Measurements from ENCODE around the gene SH3PXD2A.
"Not testable (repeated sequence)": the region's sequence is repeated elsewhere in the genome, so short reads cannot be mapped to it uniquely, and the experiment has no call there.

The SH3PXD2A gene

DNA sequence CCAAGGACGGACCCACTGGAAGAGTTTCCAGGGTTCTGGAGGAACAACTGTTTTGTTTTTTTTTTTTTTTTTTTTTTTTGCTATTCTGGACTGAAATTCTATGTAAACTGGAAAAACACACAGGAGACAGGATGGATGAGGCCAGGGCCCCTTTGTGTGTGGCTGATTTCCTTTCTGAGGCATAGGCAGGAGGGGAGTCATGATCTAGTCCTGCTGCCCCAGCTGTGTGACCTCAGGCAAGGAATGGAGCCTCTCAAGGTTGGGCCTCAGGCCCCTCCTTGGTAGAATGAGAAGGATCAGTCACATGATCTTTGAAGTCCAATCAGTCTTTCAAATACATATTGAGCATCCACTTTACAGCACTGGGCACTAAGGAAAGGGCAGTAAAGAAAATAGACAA is 87.6 kb downstream of the SH3PXD2A start:
- no peak for DNase-seq (ENCODE audit: low read depth)

GRCh38 chr10:103766751-103767505 is 88.4 kb downstream of the SH3PXD2A start:
- DNase-seq (ENCODE audit: low read depth), result no peak

DNA sequence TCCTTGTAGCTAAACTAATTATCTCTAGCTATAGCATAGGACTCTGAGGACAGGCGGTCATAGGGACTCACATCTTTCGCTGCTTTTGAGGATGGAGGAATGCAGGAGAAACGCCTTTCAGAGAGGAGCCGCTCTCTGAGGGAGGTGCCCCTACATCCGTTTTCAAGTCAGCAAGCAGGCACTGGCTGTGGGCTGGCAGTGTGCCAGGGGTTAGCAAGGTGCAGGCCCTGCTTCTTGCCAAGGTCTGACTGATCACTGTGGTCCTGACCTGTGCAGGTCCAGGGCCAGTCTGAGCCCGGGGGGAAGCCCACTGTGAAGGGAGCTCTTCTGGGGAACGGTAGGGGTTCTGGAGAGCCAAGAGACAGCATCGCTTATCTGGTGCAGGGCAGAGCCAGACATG is 89.4 kb downstream of the SH3PXD2A start:
- DNase-seq (ENCODE audit: low read depth), result no peak

GRCh38 chr10:103765168-103765567 is 90.2 kb downstream of the SH3PXD2A start:
- DNase-seq (ENCODE audit: low read depth), result no peak

GRCh38 chr10:103764296-103765088 is 90.9 kb downstream of the SH3PXD2A start:
- DNase-seq (ENCODE audit: low read depth), result no peak

- no peak for DNase-seq (ENCODE audit: low read depth)
Observed at GRCh38 chr10:103763374-103764202, 91.8 kb downstream of the SH3PXD2A start.

DNA sequence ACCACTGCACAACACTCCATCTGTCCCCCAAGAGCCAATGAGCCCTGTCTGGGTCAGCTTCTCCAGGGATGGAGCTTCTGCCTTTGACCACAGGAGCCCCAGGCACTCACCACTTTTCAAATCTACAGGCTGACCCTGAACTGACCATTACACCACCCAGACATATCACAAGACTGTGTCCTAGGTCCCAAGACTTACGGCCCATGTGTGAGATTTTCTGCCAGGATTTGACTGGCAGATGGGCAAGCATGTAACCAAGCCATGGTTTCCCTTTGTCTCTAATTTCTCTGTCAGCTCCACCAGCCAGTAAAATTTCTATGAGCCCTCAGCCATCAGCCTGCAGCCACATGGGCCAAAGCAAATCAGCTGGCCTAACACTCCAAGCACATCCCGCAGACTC is 92.5 kb downstream of the SH3PXD2A start:
- DNase-seq (ENCODE audit: low read depth), result no peak

- DNase-seq (ENCODE audit: low read depth), result no peak
Observed at GRCh38 chr10:103762162-103762561, 93.2 kb downstream of the SH3PXD2A start.

DNA sequence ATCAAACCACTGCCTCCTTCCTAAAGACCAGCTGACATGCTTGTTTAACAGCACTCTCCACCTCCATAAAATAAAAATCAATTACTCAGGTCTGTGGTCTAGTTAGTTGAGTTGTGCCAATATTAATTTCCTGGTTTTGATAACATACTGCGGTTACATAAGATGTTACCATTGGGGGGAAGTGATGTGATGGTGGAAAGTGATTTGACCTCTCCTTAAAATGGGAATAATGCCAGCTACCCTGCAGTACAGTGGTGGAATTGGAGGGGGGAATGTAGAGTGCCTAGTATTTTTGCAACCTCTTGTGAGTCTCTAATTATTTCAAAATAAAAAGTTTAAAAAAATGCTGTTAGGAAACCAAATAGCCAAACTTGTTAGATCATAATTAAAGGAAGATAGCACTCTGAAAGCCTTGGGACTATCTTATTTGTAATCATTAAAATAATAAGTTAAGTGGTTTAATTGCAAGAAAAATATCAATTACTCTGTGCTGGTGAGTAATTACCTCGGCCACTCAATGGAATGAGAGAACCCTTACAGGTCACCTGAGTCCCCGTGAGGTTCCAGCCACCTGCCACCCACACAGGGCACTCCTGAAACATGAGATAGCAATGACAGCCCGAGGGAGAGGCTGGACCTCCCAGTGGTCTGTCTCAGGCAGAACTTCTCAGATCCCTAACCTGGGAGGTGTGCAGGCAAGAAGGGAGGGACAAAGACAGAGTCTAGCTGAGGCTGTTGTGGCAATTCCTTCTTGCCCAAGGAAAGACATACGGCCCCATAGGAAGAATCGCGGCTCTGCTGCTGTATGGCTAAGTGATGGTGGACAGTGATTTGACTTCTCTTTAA is 94.1 kb downstream of the SH3PXD2A start:
- no peak for DNase-seq (ENCODE audit: low read depth)

GRCh38 chr10:103760233-103760632 is 95.1 kb downstream of the SH3PXD2A start:
- not testable (repeated sequence) for DNase-seq (ENCODE audit: low read depth)

DNA sequence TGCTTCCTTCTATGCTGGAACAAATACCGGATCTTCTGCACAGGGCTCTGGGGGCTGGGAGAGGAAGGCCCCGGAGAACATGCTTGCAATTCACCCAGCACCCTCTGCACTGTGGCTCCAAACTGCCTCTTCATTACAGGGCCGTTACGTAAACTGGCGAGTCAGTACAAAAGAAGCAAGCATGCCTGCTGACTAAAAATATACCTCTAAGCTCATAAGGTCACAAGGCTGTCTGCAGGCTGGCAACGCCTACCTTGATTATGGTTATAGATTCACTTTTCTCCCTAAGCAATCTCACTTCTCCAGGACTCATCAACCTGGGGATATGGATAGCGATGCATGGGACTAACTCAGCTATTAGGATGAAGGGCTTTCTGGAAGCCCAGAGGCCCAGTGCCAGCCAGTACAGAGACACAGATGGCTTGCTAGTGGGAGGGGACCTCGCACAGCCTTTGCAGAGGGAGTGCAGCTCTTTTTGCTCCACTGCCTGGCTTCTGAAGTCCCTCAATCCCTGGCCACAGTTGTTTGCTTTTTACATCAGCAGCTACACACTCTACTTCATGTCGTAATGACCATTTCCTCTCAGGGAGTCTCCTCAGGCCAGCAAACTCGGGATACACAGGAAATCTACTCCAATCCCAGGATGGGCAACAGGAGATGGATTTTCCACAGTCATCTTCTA is 96.1 kb downstream of the SH3PXD2A start:
- DNase-seq (ENCODE audit: low read depth), result no peak

DNA sequence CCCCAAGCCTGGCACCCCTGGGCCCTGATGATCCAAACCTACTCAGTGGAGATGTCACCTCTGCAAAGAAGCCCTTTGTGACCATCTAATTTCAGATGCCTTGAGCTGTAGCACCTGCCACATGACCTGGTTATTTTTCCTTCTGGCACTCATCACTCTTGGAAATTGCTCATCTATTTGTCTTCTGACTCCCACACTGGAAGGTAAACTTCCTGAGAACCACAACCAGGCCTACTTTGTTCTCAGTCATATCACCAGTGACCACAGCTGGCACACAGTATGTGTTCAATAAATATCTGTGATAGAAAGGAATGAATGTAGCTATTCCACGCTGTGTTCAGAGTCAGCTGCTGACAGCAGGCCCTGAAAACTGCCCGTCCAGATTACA is 97.1 kb downstream of the SH3PXD2A start:
- DNase-seq (ENCODE audit: low read depth), result no peak

DNA sequence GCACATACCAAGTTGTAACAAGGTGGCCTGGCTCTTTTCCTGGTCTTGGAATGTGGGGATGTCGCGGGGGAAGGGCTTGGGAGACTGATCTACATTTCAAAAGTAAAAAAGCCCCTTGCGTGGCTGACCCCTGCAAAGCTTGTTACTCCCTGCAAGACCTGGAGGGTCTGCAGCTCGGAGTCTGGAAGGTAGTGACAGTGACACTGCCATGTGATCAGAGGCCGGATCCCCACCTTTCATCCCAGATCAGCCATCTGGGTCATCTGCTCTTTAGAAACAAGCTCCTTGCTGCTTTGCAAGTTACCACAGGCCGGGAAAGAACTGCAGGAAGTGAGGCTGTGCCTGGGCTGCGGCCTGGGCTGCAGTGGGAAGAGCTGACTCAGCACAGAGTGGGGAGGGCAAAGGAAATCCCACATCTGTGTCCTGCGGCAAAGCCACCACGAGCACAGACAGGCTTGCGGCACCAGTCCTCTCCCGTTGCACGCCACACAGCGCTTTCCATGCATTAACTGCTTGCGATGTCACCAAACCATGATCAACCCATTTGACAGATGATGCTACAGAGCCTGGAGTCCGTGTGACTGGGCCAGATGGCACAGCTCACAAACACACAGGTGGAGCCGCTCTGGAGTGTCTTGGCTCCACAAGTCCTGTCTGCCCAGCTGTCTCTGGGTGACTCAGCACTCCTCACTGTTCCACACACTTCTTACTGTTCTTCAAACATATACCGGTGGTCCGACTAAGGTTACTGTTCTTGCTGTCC is 97.7 kb downstream of the SH3PXD2A start:
- DNase-seq (ENCODE audit: low read depth), result peak; percentile 62

- DNase-seq (ENCODE audit: low read depth), result no peak
Observed at GRCh38 chr10:103756277-103756869, 99.0 kb downstream of the SH3PXD2A start.

DNA sequence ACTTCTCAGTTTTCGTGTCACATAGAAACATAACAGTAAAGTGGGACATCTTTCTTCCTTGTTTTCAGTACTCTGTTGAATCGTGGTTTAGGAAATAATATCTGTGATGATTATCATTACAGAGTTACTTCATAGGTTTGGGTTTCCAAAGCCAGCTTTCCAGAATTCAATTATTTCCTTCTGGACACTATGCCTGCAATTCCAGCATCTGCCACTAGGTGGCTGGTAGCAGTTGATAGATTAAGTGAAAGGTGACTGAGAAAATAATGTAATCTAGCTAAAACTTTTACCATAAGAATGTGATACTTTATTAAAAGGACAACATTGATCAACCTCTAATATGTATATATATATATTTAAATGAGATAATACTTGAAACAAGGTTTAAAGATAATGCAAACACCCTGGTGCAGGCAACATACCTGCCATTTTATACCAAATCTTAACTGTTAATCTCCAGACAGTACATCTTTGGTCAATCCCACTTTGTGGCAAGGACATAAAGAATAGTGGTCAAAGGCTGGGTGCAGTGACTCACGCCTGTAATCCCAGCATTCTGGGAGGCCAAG is 102.6 kb downstream of the SH3PXD2A start:
- DNase-seq (ENCODE audit: low read depth), result no peak

DNA sequence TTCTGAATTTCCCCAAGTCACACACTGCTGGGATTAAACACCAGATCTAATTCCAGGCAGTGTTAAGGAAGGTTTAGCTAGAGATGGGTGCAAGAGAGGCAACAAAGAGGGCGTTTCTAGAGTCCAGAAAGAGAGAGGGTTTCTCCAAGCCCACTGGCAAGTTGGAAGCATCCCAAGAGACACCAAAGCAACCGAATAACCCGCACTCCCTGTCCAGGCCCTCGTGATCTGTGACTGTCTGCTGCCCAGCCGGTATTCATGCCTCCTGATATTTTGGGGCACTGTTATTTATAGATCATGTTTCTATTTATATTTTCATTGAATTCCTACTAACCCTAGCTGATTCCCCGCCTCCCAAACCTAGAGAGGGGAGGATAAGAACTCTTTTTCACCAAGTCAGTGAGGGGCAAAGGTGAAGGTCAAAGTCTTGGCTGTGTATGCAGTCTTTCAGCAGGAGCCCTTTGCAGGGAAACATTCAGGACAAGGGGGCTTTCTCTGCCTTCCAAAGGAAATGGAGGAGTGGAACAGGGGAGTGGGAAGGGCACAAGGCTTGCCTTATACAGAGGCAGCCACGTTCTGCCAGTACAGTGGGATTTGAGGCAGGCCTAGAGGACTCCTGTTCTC is 103.6 kb downstream of the SH3PXD2A start:
- no peak for DNase-seq (ENCODE audit: low read depth)

- no peak for DNase-seq (ENCODE audit: low read depth)
Observed at GRCh38 chr10:103750836-103751235, 104.5 kb downstream of the SH3PXD2A start.

- no peak for DNase-seq (ENCODE audit: low read depth)
Observed at GRCh38 chr10:103749779-103750178, 105.6 kb downstream of the SH3PXD2A start.

DNA sequence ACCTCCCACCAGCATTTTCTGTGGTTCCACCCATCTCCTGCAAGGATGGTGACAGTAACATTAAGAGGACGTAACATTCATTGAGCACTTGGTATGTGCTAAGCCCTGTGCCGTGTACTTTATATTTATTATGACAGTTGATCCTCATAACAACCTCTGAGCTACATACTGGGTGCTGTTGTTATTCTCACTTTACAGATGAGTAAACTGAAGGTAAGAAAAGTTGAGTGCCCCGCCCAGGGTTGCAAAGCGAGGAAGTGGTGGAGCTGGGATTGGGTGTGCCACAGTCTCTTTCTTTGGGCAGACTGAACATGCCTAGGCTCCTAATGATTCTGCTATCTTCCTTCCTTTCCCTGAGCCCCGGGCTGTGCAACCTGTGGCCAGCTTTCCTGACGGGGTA is 107.4 kb downstream of the SH3PXD2A start:
- DNase-seq (ENCODE audit: low read depth), result no peak
